K562 (cell line): ENCODE data around the gene DOK3. TPM values are rescaled to one million over a fixed set of nuclear protein-coding genes. Genes with fewer than 3 reads are reported as not detected.

Experiments
- ATAC-seq: fragments of 200-7000 bp; cut with Tn5 transposase; 3 replicates; pipeline ENCODE4 v1.9.1; 2020; ENCODE audit warnings: moderate library complexity
- BruUV-seq: library from RNA; stranded (reverse); fragments of 400-500 nt; replicated peaks from 2 replicates; lab custom pipeline; 2021; lab: Mats Ljungman, UMichigan
- CTCF ChIA-PET: fragments of 300-600 bp; formaldehyde crosslinking; extraction: SDS; loops from one replicate; lab custom pipeline; 2021; ENCODE audit warnings: low intra/inter-chr PET ratio; lab: Yijun Ruan, JAX
- POLR2A ChIA-PET: fragments of 300-600, 350-650 bp; sonication (Branson Sonifier 250); formaldehyde crosslinking; extraction: SDS; loops from one replicate; lab custom pipeline; 2021; ENCODE audit warnings: antibody characterized with exemption, inconsistent platforms; lab: Yijun Ruan, JAX
- DNase-seq, 4 experiments: peaks; one replicate each; pipeline versions ENCODE4 v3.0.0 to v3.0.0-alpha.2; 2011 to 2018; ENCODE audit warnings: low spot score in 3 of 4, mixed read lengths in 3 of 4; ENCODE audit errors: extremely low read depth in 1 of 4
- FAIRE-seq: peaks from 2 replicates; lab custom pipeline; 2011; peaks lifted over from hg19 to GRCh38; lab: Jason Lieb, UNC
- H2AFZ ChIP-seq: 2 replicates; pipeline ENCODE4 v1.6.0; 2011; ENCODE audit warnings: low read depth, low read length, control low read depth, inconsistent platforms
- H3K27ac ChIP-seq: fragments of 200-600 bp; 3 replicates; pipeline ENCODE4 v1.8.0; 2011; ENCODE audit warnings: low read depth, mild to moderate bottlenecking, control low read depth, inconsistent platforms, low read length, moderate library complexity, mixed read lengths; ENCODE audit errors: extremely low read depth
- H3K27me3 ChIP-seq, 2 experiments: fragments of 300-600 bp in 1 of 2; 2 replicates in 1 of 2; 3 replicates in 1 of 2; pipeline versions ENCODE4 v1.6.0 to v1.8.0; 2011; ENCODE audit warnings: inconsistent platforms in 2 of 2, low read length in 2 of 2, mild to moderate bottlenecking in 1 of 2, mixed read lengths in 1 of 2, moderate library complexity in 1 of 2; ENCODE audit not compliant: control insufficient read depth in 2 of 2, insufficient read depth in 2 of 2
- H3K36me3 ChIP-seq: fragments of 300-600 bp; 3 replicates; pipeline ENCODE4 v1.8.0; 2011; ENCODE audit warnings: mild to moderate bottlenecking, low read length, inconsistent platforms; ENCODE audit not compliant: control insufficient read depth, insufficient read depth
- H3K4me1 ChIP-seq, 2 experiments: fragments of 200-600 bp in 1 of 2; replicated peaks in 1 of 2; 2 replicates in 1 of 2; 3 replicates in 1 of 2; pipeline versions ENCODE4 v1.5.1 to v1.8.0; 2011; ENCODE audit warnings: inconsistent platforms in 2 of 2, low read length in 2 of 2, mild to moderate bottlenecking in 1 of 2, mixed read lengths in 1 of 2, moderate library complexity in 1 of 2; ENCODE audit not compliant: control insufficient read depth in 2 of 2, insufficient read depth in 2 of 2
- H3K4me2 ChIP-seq: 2 replicates; pipeline ENCODE4 v1.6.1; 2011; ENCODE audit warnings: low read length, control low read depth, inconsistent platforms, mixed read lengths; ENCODE audit not compliant: insufficient read depth
- H3K4me3 ChIP-seq: fragments of 200-600 bp; sonication (generic), shearing (Covaris generic); 2 replicates; pipeline ENCODE4 v1.5.1; 2016; ENCODE audit warnings: control low read depth, inconsistent platforms
- H3K79me2 ChIP-seq: fragments of 200-600 bp; 3 replicates; pipeline ENCODE4 v1.8.0; 2011; ENCODE audit warnings: low read length, inconsistent platforms; ENCODE audit not compliant: control insufficient read depth, insufficient read depth
- H3K9ac ChIP-seq, 2 experiments: 2 replicates each; pipeline versions ENCODE4 v1.6.0 to v1.6.1; 2011; ENCODE audit warnings: low read depth in 2 of 2, low read length in 2 of 2, control low read depth in 1 of 2, inconsistent platforms in 1 of 2, mild to moderate bottlenecking in 1 of 2, mixed read lengths in 1 of 2; ENCODE audit not compliant: insufficient read depth in 1 of 2
- H3K9me1 ChIP-seq: one replicate; pipeline ENCODE4 v1.6.0; 2011; ENCODE audit warnings: inconsistent platforms, mild to moderate bottlenecking, low read length, moderate library complexity; ENCODE audit not compliant: control insufficient read depth, insufficient read depth
- H3K9me3 ChIP-seq: replicated peaks from 2 replicates; pipeline ENCODE4 v1.5.1; 2011; ENCODE audit warnings: low read depth, low read length, inconsistent platforms; ENCODE audit not compliant: control insufficient read depth, insufficient read depth
- H4K20me1 ChIP-seq: replicated peaks from 2 replicates; pipeline ENCODE4 v1.6.1; 2011; ENCODE audit warnings: low read length, inconsistent platforms, mixed read lengths; ENCODE audit not compliant: control insufficient read depth, insufficient read depth
- ATF2 ChIP-seq: sonication (generic); formaldehyde crosslinking; IDR thresholded peaks from 2 replicates; pipeline ENCODE4 v1.8.1; 2022; ENCODE audit warnings: missing genetic modification reagents
- FOXO4 ChIP-seq: fragments of 450-650 bp; formaldehyde crosslinking; IDR thresholded peaks from 2 replicates; pipeline ENCODE4 v1.4.0; 2020; ENCODE audit warnings: mild to moderate bottlenecking, moderate library complexity
- HDAC3 ChIP-seq: fragments of 450-650 bp; IDR thresholded peaks from 2 replicates; pipeline ENCODE4 v1.6.1; 2018; ENCODE audit warnings: borderline replicate concordance, mild to moderate bottlenecking, moderate library complexity; ENCODE audit not compliant: partially characterized antibody
- KAT7 ChIP-seq: sonication (generic); formaldehyde crosslinking; IDR thresholded peaks from 2 replicates; pipeline ENCODE4 v1.8.0; 2022; ENCODE audit warnings: missing genetic modification reagents, mild to moderate bottlenecking, borderline replicate concordance
- MBD2 ChIP-seq: sonication (generic); IDR thresholded peaks from 2 replicates; pipeline ENCODE4 v1.6.1; 2016; ENCODE audit warnings: low read depth, borderline replicate concordance
- ZNF121 ChIP-seq: sonication (generic); formaldehyde crosslinking; conservative IDR thresholded peaks from 2 replicates; pipeline ENCODE4 v1.8.0; 2022; ENCODE audit warnings: missing genetic modification reagents
- WGBS: fragments of 100-300 bp; shearing (Covaris generic); methylation state at CpG from one replicate; pipeline ENCODE4 v1.1.6; 2016; ENCODE audit warnings: low coverage, mixed read lengths; ENCODE audit not compliant: insufficient coverage; ENCODE audit errors: missing lambda C conversion rate; 5-methylcytosine and 5-hydroxymethylcytosine counted together
- in situ Hi-C: fragments of 300-500 bp; cut with MboI; formaldehyde crosslinking; loops from 4 replicates; pipeline ENCODE4 v1.15.0; 2018; ENCODE audit warnings: inconsistent platforms, mixed read lengths
- intact Hi-C: fragments of 100-400 bp; cut with micrococcal nuclease; formaldehyde crosslinking; loops from 2 replicates; pipeline ENCODE4 v1.14.2; 2022
- polyA plus RNA-seq, 8 experiments: library from polyadenylated mRNA; depleted of rRNA in 4 of 8; stranded (reverse) in 5 of 8; unstranded in 3 of 8; fragments of >200 nt; fragmentation: Nextera tagmentation in 2 of 8; fragmentation: Illumina TruSeq in 1 of 8; extraction: Ambion mirVana in 2 of 8; extraction: Trizol in 1 of 8; gene quantifications; 2 replicates each; pipeline versions ENCODE4 v1.2.1 to v1.2.3, GENCODE V29; 2011 to 2014; ENCODE audit warnings: inconsistent platforms in 1 of 8, missing spikeins in 1 of 8
- total RNA-seq, 7 experiments: library from RNA; depleted of rRNA in 6 of 7; stranded (reverse); fragments of >200 nt in 6 of 7; fragmentation: Illumina TruSeq in 2 of 7; extraction: Trizol in 2 of 7; gene quantifications; 2 replicates each; pipeline versions ENCODE4 v1.2.1 to v1.2.3, GENCODE V29; 2011 to 2021; ENCODE audit warnings: low replicate concordance in 1 of 7

The DOK3 gene
- total and polyA plus RNA-seq, 9 of the 15 experiments (the other 6 are each of a cell fraction or from before 2014, with no cell fraction given): 1.3 to 23.0 (median 8.0) TPM

- no peak for TF ChIP-seq ATF2 (CRISPR knock-in tag)
Measured at GRCh38 chr5:177529247-177530203, 19.9 kb upstream of the DOK3 start (continued).

GRCh38 chr5:177528631-177529030 is 19.0 kb upstream of the DOK3 start:
- in situ Hi-C loops: no loop called here
- peak overlapping the region in 1 of 2 experiments; percentile 49; a peak in 2 of 4 replicates for H3K9ac ChIP-seq
- peak overlapping the region; percentile 9; the same call in 1 of the 3 replicates for H3K27ac ChIP-seq
- CTCF ChIA-PET: no interaction called here
- FAIRE-seq (no peak), ATAC-seq (no peak), DNase-seq (no peak)
- peaks cover 91% of the 10 kb centered on the region for H3K36me3 ChIP-seq
- H3K27me3 ChIP-seq: no peaks in the 10 kb centered on the region
- H4K20me1 ChIP-seq: peaks cover 17% of the 10 kb centered on the region
- no peak overlapping the region for H3K4me3 ChIP-seq
- H3K4me1 ChIP-seq: peaks cover 24 to 39% of the 10 kb centered on the region in 2 experiments
- intact Hi-C loops: no loop called here
- peaks cover 3% of the 10 kb centered on the region for H3K9me1 ChIP-seq
- H3K9me3 ChIP-seq: no peaks in the 10 kb centered on the region
- POLR2A ChIA-PET: interaction anchor here (0.7 to 4.9 kb wide), 4 partner anchors 12 to 662 kb away, joined by 3 to 28 read pairs (median 8); partner anchors contain the start of gene DDX41
- H3K4me2 ChIP-seq: no peak overlapping the region
- no peaks in the 10 kb centered on the region for H3K79me2 ChIP-seq
- no peak overlapping the region for H2AFZ ChIP-seq
- 94% methylated on average over 7 of the region's 10 CpGs for WGBS
- BruUV-seq: no TSS peak
- no peak for TF ChIP-seq HDAC3
- no peak for TF ChIP-seq ZNF121 (CRISPR knock-in tag)
- TF ChIP-seq MBD2: no peak
- TF ChIP-seq FOXO4 (CRISPR knock-in tag): no peak
- TF ChIP-seq KAT7 (CRISPR knock-in tag): no peak
- TF ChIP-seq, all 486 proteins: peak for 0
